GM21737 (cell line): Measurements from ENCODE around the gene TCERG1L.
"Not testable (repeated sequence)": the region's sequence is repeated elsewhere in the genome, so short reads cannot be mapped to it uniquely, and the experiment has no call there.

Experiments
- ATAC-seq: cut with Tn5 transposase; IDR thresholded peaks from one replicate; pipeline ENCODE4 v1.9.1; 2021; ENCODE audit warnings: mild to moderate bottlenecking, moderate library complexity; ENCODE audit not compliant: unreplicated experiment

Gene TCERG1L

DNA sequence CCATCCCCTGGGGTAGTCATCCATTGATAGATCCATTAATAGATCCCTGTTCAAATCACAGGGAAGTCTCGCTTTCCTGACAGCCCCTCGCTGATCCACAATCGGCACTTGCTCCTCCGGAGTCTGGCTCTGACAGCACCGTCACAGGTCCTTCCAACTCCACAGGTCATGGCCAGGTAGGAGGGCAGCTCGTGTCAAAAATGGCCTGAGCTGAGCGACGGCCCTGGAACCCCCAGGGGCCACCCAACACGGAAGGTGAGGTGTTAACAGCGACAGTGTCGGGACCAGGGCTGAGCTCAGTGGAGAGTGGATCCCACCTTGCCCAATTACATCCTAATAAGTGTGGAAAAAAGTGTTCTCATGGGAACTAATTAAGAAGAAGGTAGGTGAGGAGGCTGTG lies 219.8 kb downstream of the TCERG1L start:
- ATAC-seq: no peak

DNA sequence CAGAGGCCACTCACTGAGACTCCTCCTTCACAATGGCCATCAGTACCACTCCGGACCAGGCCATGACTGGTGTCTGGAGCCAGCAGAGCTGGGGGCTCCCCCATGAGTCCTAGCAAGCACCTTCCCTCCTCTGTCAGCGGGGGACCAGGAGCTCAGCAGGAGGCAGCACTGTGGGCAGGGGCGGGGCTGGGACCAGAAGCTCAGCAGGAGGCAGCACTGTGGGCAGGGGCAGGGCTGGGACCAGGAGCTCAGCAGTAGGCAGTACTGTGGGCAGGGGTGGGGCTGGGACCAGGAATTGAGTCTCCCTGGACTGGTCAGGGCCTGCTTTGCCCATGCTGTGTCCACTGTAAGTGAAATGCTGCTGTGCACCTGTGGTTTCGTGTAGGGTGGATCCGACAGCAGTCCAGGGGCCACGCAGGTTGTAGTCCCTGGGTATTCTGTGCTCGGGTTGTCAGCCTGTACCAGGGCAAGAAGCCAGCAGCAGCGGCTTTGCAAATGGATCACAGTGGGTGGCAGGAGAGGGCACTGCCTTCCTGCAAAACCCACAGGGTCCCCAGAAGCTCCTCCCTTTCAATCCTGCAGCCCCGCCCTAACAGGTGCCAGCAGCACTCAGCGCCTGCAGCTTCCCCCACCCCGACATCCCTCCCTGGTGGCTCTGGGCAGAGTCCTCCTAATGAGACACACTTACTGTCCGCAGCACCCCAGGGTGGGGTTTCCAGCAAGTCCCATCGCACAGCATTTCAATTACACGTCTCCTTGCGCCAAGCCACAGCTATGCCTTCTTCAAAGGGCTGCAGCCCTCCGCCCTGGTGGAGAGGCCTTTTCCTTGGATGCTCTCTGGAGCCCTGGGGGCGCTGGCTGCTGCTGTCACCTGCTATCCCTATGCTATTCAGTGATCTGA lies 220.5 kb downstream of the TCERG1L start:
- no peak for ATAC-seq

- no peak for ATAC-seq
Measured at GRCh38 chr10:131089861-131090260, 221.7 kb downstream of the TCERG1L start.

- no peak for ATAC-seq
Measured at GRCh38 chr10:131089150-131089549, 222.4 kb downstream of the TCERG1L start.

- ATAC-seq: no peak
Measured at GRCh38 chr10:131088619-131089018, 222.9 kb downstream of the TCERG1L start.

- no peak for ATAC-seq
Measured at GRCh38 chr10:131087464-131088215, 223.9 kb downstream of the TCERG1L start.

GRCh38 chr10:131086511-131086910 lies 225.0 kb downstream of the TCERG1L start:
- no peak for ATAC-seq

DNA sequence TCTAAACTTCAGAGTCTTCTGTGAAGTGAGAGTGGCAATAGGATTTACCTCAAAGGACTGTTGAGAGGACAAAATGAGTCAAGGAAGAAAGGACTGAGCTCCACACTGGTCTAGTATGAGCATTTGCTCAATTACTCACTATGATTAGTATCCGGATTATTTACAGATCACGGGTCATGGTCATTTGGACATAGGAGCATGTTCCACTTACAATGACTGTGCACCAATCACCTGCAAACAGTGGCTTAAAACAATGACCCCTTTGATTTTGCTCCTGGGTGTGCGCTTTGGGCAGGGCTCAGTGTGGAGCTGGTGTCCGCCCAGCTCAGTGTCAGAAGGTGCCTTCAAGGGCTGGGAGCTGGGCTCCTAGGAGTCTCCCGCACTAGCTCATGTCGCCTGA lies 225.4 kb downstream of the TCERG1L start:
- no peak for ATAC-seq

DNA sequence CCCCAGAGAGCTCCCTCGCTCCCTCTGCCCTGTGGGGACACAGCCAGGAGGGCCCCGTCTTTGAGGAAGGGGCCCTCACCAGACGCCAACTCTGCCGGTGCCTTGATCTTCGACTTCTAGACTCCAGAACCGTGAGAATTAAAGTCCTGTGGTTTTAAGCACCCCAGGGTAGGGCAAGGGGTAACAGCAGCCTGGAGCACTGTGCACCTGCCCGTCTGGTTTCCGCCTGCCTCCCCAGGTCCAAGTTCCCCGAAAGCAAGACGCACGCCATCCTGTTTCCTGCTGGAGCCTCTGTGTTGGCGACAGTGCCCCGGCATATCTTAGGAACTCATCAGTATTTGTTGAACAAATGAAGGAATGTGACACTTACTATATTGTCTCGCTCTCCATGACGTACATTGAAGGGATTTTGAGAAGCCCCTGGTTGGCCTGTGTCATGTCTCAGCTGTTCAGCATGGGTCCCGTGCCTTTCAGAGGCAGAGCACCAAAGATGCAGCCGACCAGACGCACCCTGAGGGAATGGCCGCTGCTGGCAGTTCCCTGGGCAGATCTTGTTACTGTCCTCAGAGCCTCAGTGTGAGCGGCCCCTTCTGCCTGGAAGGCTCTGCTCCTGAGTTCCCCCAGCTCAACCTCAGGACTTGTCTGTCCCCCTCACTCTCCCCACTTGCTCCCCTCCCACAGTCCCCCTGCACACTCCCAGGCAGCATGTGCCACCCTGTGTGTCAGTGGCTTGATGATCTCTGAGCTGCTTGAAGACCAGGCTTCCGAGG lies 226.2 kb downstream of the TCERG1L start:
- no peak for ATAC-seq

DNA sequence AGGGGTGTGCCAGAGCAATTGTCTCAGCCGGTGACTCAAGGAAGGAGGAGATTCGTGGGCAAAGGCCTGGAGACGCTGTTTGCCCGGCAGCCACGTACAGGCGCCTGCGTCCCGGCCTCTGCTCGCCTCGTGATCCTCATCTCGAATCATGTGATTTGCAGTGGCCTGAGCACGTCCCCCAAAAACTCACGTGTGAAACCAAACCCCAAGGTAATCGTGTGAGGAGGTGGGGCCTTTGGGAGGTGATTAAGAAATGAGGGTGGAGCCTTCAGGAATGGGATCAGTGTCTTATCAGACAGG lies 226.8 kb downstream of the TCERG1L start:
- no peak for ATAC-seq

GRCh38 chr10:131083915-131084790 lies 227.4 kb downstream of the TCERG1L start:
- ATAC-seq: no peak

- no peak for ATAC-seq
Measured at GRCh38 chr10:131082991-131083481, 228.5 kb downstream of the TCERG1L start.

DNA sequence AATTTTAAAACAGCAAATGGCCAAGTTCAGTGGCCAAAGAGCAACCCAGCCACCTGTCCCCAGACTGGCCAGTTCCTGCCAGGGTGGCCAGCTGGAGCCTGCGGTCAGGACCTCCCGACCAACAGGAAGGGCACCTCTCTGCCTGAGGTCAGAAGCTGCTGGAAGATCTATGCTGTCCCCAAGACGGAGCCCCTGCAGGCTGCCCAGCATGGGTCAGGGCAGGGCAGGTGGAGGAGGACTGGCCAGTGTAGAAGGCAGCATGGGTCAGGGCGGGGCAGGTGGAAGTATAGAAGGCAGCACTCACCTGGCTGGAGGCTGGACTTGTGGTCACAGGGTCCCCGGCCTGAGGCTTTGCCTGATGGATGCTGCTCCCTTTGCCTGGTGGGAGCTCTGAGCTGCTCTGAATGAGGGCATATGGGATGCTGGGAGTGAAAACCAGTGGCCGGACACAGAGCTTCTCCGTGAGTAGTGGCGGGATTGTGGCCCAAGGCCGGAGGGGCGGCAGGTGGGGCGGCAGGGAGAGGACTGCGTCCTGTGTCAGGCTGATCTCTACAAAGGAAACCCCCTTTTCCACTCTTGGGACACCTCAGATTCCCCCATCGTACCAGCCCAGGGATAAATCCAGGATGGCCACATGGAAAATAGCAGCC lies 229.2 kb downstream of the TCERG1L start:
- ATAC-seq: no peak

GRCh38 chr10:131081786-131082185 lies 229.7 kb downstream of the TCERG1L start:
- no peak for ATAC-seq

DNA sequence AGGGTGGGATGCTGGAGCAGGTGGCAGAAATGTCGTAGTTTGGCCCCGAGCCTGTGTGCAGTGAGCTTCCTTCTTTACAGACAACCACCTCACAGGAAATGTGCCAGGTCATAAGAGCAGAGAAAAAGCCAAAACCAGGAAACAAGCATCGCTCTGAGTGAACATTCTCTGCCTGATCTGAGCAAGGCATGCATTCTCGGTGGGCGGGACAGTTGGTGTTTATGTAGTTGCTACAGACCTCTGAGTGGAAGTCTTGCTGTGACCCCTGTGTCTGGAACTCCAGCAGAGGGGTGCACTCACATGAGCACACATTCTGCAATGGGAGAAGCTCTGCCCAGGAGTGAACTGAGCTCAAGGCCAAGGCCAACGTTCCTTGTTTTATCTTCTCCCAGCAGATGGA lies 230.1 kb downstream of the TCERG1L start:
- ATAC-seq: no peak

- ATAC-seq: no peak
Measured at GRCh38 chr10:131080571-131080970, 230.9 kb downstream of the TCERG1L start.

- no peak for ATAC-seq
Measured at GRCh38 chr10:131079314-131079713, 232.2 kb downstream of the TCERG1L start.

DNA sequence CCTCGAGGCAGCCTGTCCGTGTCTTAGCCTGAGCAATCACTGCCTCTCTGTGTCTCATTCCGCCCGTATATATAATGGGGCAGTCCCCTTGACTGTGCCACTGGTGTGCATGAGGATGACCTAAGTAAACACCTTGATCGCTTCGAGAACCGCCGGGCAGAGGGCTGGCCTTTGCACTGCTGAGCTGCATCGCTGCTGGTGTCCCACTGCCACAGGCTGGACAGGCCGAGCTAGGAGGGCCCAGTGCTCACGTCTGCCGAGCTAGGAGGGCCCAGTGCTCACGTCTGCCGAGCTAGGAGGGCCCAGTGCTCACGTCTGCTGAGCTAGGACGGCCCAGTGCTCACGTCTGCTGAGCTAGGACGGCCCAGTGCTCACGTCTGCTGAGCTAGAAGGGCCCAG lies 232.6 kb downstream of the TCERG1L start:
- ATAC-seq: not testable (repeated sequence)

- no peak for ATAC-seq
Measured at GRCh38 chr10:131078131-131078881, 233.2 kb downstream of the TCERG1L start.
